AG10803 (cell line): ENCODE measurements around the gene CADM2.

Experiments used
- DNase-seq: peaks from one replicate; pipeline ENCODE4 v3.0.0; 2010; ENCODE audit warnings: low read depth
- H3K4me3 ChIP-seq: 2 replicates; pipeline ENCODE4 v1.5.1; 2011; ENCODE audit warnings: mild to moderate bottlenecking, low read length, control low read depth
- TF ChIP-seq, protein P1 (sequence below): conservative IDR thresholded peaks from 2 replicates; pipeline ENCODE4 v1.5.1; 2011; ENCODE audit warnings: mild to moderate bottlenecking, low read length, control low read depth, inconsistent platforms

CADM2 gene

GRCh38 chr3:85258819-85259218 is 300.0 kb downstream of the CADM2 start:
- DNase-seq, result no peak
- H3K4me3 ChIP-seq, result no peak overlapping the region
- TF ChIP-seq, protein P1, sequence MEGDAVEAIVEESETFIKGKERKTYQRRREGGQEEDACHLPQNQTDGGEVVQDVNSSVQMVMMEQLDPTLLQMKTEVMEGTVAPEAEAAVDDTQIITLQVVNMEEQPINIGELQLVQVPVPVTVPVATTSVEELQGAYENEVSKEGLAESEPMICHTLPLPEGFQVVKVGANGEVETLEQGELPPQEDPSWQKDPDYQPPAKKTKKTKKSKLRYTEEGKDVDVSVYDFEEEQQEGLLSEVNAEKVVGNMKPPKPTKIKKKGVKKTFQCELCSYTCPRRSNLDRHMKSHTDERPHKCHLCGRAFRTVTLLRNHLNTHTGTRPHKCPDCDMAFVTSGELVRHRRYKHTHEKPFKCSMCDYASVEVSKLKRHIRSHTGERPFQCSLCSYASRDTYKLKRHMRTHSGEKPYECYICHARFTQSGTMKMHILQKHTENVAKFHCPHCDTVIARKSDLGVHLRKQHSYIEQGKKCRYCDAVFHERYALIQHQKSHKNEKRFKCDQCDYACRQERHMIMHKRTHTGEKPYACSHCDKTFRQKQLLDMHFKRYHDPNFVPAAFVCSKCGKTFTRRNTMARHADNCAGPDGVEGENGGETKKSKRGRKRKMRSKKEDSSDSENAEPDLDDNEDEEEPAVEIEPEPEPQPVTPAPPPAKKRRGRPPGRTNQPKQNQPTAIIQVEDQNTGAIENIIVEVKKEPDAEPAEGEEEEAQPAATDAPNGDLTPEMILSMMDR, result no peak

GRCh38 chr3:85259748-85260147 is 301.0 kb downstream of the CADM2 start:
- H3K4me3 ChIP-seq, result no peak overlapping the region
- TF ChIP-seq, protein P1, result no peak
- DNase-seq, result no peak

- H3K4me3 ChIP-seq, result no peak overlapping the region
- no peak for DNase-seq
- TF ChIP-seq, protein P1, result no peak
Observed at GRCh38 chr3:85264381-85264780, 305.6 kb downstream of the CADM2 start.

- DNase-seq, result no peak
- TF ChIP-seq, protein P1, result no peak
- H3K4me3 ChIP-seq, result no peak overlapping the region
Observed at GRCh38 chr3:85270488-85270887, 311.7 kb downstream of the CADM2 start.

DNA sequence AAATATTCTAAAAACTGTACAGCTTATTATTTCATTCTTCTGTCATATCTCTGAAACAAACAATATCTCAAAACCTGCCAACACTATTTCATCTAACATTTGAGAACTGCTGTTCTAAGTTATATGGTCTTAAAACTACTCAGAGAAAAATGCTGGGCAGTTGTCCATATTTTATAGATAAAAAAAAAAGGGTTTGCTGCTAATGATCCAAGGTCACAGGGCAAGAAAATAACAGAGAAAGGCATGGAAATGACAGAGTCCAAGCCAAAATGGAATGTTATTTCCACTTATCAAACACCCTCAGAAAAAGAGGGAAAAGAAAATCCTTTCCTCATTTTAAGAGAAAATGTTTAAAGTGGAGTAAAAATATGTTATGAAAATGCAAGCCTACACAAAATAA is 313.1 kb downstream of the CADM2 start:
- DNase-seq, result no peak
- no peak overlapping the region for H3K4me3 ChIP-seq
- TF ChIP-seq, protein P1, result no peak

DNA sequence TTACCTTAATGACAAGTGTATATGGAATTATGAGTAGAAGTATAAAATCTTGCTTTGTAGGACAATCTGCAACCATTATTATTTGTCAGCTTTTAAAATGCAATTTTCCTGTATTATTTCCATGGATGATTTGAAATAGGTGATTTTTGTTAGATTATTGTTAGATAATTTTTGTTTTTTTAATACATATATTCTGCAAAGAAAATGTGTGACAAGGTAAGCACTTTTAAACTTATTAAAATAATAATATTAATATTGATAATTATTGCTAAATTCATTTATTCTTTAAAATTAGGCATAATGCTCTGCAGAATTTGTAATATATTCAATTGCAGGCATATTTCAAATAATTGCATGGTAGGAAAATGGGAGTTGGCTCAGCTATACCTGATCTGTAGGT is 329.5 kb downstream of the CADM2 start:
- TF ChIP-seq, protein P1, result no peak
- H3K4me3 ChIP-seq, result no peak overlapping the region

DNA sequence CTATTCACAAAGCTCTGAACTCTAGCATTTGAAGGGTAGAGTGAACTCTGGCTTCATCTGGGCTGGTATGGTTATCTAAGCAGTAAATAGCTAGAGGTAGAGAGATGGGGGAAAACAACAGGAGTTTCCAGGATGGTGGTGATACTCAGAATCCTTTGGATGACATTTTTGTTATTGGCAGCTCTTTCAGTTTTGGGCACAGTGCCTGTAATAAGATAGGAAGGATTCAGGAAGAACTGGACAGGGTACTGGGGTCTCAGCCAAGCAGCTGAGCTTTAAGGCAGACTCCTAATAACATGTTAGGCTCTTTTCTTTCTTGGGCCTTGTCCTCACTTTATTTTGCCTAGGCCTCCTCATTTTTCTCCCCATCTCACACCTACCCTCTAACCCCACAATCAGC is 338.5 kb downstream of the CADM2 start:
- TF ChIP-seq, protein P1, result no peak

More for the DNA sequence above, 329.5 kb downstream of the CADM2 start:
- DNase-seq, result no peak

More for the DNA sequence above, 338.5 kb downstream of the CADM2 start:
- H3K4me3 ChIP-seq, result no peak overlapping the region
- no peak for DNase-seq
